GOT3 (cell line): Measurements from ENCODE around the gene ITGB1.
"Not testable (repeated sequence)": the region's sequence is repeated elsewhere in the genome, so short reads cannot be mapped to it uniquely, and the experiment has no call there.

Experiments used
- DNase-seq: peaks from one replicate; lab custom pipeline; 2025; ENCODE audit warnings: mixed read lengths; lab: John Stamatoyannopoulos, UW

ITGB1 gene

DNA sequence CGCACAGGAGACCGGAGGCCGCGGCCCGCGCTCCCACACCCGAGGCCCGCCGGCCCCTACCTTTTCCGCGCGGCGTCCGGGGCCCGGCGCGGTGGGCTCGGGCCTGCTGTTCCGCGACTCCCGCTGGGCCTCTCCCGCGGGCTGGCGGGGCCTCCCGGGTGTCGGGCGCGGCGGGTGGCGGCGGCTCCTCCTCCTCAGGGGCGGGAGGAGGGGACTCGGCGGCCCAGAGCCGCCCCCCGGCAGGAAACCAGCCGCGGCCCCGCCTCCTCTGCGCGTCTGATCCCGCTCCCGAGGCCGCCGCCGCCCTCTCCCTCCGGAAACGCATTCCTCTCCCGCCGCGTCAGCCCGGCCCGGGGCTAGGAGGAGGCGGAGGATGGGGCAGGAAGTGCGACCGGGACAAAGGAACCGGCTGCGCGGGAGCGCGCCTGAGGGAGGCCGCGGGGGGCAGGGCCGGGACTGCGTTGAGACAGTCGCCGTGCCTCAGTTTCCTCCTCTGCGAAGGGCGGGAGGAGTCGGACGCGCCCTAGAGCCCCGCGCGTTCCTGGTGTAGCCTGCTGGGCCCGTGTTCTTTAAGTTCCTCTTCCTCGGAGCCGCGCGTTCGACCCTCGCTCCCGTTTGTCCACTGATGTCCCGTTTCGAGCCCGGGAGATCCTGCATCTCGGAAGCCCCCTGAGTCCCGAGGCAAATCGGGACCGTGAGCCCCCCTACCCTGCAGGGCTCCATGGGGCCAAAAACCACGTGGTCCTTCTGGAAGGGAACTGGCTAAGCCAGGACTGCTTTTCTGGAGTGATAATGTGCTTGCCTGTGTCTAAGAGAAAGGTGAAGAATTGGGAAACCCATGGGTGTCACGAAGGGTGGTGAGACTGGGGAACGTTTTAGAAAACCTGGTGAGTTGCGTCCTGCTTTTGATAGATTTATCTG, at the start of gene ITGB1:
Gene ITGB1 (minus strand): TSS at position 146 of the 921 bp plus-strand sequence. CDS start 22,672 bp downstream, outside the sequence.
- DNase-seq, result peak; percentile 89

DNA sequence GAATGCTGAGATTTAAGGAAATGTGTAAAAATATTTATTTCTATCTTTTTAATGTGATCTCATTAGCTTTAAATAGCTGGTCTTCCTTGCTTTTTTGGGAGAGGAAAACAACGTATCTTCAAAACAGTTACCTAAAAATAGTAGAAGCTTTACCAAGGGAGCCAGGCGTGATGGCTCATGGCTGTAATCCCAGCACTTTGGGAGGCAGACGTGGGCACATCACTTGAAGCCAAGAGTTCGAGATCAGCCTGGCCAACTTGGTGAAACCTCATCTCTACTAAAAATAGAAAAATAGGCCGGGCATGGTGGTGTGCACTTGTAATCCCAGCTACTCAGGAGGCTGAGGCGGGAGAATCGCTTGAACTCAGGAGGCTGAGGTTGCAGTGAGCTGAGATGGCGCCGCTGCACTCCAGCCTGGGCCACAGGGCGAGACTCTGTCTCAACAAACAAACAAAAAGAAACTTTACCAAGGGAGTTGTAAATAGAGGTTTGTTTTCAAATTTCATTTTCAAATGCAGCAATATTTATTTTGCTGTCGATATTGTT, 48.4 kb upstream of the ITGB1 start:
- no peak for DNase-seq

DNA sequence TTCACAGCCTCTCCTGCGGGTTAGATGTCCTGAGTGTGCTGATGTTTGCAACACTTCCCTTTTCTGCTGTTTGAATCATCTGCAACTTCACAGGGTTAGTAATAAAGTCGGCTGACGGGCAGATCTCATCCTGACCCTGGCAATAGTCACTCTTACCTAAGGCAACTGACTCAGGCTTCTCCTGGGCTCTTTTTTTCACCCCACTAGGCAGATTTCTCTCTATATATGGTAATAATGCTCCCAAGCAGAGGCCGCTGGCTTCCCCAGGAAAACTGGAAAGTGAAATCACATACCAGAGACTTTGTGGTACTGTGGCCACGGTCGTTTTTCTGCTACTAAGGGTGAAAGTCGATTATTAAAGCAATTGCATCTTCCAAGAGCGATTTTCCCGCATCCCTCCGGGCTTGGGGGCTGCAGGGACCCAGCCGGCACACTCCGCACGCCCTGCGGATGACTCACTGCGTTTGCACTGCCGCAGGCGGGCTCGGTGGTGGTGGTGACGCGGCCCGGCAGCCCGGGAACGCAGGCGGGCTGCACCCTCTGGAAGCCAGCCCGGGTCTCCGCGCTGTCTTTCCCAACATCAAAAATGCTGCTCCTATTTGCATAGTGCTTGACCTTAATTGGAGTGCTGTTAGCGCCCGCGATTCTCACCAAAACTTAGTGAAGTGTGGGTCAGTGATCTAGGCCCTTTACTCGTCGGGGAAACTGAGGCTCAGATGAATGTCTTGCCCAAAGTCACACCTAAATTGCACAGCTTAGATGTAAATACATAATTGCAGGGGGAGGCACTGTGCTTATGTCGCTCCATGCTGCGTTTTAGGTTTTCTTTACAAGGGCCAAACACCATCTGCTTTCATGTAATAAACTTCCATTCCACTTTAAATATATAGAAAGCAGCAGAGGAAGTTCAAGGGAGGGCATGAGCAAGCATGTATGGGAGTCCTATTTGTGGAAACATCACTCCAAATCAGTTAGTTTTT, 47.6 kb upstream of the ITGB1 start:
- DNase-seq, result peak; percentile 75

DNA sequence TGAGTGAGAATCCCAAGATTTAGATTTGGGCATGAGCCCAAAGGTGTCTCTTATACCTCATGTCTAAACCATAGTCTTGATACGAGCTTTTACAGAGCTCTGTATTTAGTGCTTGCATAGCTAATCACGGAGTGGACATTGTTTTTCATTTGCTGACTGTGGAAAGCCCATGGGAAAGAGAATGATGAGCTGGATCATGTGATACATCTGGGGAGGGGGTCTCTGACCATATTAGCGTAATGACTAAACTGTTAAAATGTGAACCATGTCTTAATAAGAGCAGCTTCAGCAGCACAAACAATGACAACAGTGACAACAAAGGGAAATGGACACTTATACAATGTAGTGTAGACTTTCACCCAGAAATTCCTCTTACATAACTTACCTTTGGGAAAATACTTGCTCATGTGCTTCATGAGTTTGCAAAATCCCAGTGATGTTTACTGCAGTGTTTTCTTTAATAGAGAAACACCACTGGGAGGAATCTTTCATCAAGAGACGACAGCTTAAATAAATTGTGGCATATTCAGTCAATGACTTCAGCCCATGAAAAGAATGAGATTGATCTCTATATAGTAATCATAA, 44.0 kb upstream of the ITGB1 start:
- DNase-seq, result no peak

DNA sequence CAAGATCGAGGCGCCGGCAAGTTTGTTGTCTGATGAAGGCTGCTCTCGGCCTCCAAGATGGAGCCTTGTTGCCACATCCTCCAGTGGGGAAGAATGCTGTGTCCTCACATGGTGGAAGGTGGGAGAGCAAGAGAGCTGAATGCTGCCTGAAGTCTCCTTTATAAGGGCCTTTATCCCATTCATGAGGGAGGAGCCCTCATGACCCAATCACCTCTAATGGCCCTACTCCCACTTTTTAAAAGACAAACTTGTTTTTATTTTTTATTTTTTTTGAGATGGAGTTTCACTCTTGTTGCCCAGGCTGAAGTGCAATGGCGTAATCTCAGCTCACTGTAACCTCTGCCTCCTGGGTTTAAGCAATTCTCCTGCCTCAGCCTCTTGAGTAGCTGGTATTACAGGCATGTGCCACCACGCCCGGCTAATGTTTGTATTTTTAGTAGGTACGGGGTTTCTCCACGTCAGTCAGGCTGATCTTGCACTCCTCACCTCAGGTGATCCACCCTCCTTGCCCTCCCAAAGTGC, 40.1 kb upstream of the ITGB1 start:
- not testable (repeated sequence) for DNase-seq

DNA sequence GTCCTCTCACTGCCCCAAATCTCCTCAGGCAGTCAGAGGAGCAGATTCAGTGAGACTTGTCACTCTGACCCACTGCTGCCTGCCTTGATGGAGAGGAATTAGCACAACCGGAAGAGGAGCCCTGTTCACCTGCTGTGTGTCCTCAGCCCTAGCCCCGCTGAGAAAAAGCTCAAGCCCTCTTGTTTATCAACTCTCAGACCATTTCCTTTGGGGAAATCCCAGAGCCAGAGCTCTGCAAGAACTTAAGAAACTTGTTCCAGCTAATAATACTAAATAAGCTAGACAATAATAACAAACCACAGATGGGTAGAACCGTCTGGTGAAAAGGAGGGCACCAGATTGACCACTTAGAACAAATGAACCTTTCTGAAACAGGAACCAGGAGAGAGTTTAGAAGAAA, 37.7 kb upstream of the ITGB1 start:
- DNase-seq, result no peak

DNA sequence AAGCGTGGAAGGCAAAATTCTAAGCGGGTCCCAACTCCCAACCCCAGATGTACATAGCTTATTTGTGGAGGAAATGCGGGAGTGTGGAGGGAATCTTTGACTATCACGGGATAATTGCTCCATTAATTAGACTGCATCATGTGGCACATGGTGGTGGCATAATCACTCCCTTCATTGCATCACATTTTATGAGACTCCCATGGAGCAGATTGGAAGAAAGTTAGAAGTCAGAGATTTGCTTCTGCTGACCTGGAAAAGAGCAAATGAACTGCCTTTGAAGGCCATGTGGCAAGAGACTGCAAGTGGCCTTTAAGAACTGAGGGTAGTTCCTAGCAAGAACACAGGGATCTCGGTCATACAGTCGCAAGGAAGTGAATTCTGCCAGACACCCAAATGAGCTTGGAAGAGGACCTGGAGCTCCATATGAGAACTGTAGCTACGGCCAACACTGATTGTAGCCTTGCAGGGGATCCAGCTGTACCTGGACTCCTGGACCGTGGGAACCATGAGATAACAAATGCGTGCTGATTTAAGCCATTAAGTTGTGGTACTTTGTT, 37.1 kb upstream of the ITGB1 start:
- no peak for DNase-seq

DNA sequence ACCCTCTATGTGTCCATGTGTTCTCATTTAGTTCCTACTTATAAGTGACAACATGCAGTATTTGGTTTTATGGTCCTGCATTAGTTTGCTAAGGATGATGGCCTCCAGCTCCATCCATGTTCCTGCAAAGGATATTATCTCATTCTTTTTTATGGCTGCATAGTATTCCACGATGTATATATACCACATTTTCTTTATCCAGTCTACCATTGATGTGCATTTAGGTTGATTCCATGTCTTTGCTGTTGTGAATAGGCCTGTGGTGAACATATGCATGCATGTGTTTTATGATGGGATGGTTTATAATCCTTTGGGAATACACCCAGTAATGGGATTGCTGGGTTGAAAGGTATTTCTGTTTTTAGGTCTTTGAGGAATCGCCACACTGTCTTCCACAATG, 36.6 kb upstream of the ITGB1 start:
- DNase-seq, result not testable (repeated sequence)

DNA sequence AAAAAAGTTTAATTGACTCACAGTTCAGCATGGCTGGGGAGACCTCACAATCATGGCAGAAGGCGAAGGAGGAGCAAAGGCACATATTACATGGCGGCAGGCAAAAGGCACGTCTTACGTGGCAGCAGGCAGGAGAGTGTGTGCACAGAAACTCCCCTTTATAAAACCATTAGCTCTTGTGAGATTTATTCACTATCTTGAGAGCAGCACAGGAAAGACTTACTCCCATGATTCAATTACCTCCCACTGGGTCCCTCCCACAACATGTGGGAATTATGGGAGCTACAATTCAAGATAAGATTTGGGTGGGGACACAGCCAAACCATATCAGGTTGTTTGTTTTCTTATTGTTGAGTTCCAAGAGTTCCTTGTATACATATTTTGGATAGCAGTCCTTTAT, 34.3 kb upstream of the ITGB1 start:
- DNase-seq, result not testable (repeated sequence)

DNA sequence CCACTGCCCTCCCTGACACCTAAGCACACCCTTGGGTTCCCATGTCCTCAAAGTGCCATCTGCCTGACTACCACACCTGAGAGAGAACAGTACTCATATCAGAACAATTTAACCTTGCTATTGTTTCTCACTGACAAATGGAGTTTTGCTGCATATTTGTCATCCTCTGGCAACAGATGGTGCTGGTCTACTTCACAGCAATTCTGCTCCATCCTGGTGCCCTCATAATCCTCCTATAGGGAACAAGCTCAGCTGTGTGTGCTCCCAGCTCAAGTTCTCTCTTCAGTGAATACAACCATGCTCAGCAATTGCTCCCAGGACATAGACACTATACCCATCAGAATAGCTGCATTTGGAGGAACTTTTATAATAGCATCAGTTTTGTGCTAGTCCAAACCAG, 32.8 kb upstream of the ITGB1 start:
- DNase-seq, result no peak

DNA sequence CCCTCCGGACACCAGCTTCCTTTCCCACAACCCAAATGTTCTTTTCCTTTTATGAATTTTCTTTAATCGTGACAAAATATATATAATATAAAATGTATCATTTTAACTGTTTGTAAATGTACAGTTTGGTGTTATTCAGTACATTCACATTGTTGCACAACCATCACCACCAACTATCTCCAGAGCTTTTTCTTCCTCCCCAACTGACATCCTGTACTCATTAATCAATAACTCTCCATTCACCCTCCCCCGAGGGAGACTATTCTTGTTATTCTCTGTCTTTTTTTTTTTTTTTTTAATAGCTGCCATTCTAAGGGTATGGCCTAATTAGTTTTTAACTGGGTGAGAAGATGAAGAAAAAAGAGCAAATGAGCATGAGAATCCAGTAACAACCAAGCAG, 30.6 kb upstream of the ITGB1 start:
- DNase-seq, result no peak

DNA sequence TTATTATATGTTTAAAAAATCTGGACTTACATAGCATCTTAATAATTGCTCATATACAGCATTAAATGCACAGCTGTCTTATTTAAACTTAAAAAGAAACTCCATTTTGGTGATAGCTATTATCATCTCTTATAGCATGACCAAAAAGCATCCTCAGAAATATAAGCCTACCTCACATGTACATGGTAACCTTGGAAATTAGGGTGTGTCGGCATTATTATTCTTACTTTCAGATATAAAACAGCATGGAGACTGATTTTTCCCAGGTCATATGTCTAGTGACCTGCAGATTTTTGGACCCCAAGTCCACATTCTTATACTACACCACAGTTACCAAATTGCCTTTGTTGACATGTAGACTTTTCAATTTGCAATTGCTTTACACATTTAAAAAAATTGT, 29.1 kb upstream of the ITGB1 start:
- DNase-seq, result no peak

DNA sequence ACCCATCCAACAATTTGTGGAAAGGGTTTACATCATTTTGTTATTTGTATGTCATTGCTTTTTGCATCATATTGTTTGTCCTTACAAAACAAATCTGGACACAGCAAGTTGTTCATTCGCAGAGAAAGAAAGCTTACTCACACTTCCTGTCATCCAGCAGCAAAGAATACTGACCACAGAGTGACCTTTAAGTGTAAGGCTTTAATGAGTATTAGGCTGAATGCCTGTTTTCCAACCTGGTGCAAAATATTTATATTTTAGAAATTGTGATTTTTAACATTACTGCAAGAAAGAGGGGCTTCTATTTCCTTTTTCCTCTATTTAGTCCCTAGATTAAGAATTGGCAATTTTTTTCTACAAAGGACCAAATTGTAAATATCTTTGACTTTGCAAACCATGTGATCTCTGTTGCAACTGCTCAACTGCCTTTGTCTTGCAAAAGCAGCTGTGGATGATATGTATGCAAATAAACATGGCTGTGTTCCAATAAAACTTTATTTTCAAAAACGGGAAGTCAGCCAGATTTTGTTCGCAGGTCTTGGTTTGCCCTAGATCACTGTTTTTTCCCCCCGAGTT, 27.8 kb upstream of the ITGB1 start:
- DNase-seq, result no peak

DNA sequence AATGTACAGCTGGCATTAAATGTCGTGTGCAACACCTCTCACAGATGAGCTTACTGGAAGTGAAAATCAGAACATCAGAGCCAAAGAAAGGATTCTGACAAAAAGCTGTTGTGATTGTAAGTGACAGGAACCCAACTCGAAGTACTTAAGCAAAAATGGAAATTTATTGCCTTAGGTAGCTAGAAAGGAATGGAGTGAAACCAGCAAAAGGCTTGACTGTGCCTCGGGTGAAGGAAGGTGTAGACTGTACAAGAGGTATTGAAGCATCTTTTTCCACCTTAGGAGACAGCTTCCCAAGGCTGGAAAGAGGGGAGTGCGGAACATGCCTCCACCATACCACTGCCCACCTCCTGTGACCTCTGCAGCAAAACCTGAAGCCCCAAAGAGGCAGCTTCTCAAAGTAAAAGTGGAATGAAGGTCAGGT, 27.3 kb upstream of the ITGB1 start:
- no peak for DNase-seq

DNA sequence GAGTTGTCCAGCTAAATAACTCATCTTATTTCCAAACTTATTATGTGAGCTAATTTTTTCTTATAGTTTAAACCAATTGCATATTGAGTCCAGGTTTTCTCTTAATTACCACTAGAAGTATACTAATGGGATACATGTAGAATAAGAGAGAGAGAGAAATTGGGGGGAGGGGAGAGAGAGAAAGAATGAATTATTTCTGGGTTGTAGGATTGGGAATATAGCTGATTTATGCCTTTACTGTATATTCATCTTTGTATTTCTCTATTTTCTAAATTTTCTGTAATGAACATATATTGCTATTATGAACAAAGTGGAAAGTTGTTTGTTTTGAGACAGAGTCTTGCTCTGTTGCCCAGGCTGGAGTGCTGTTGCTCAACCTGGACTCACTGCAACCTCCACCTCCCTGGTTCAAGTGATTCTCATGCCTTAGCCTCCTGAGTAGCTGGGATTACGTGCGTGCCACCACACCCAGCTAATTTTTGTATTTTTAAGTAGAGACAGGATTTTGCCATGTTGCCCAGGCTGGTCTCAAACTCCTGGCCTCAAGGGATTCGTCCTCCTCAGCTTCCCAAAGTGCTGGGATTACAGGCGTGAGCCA, 26.1 kb upstream of the ITGB1 start:
- DNase-seq, result no peak

DNA sequence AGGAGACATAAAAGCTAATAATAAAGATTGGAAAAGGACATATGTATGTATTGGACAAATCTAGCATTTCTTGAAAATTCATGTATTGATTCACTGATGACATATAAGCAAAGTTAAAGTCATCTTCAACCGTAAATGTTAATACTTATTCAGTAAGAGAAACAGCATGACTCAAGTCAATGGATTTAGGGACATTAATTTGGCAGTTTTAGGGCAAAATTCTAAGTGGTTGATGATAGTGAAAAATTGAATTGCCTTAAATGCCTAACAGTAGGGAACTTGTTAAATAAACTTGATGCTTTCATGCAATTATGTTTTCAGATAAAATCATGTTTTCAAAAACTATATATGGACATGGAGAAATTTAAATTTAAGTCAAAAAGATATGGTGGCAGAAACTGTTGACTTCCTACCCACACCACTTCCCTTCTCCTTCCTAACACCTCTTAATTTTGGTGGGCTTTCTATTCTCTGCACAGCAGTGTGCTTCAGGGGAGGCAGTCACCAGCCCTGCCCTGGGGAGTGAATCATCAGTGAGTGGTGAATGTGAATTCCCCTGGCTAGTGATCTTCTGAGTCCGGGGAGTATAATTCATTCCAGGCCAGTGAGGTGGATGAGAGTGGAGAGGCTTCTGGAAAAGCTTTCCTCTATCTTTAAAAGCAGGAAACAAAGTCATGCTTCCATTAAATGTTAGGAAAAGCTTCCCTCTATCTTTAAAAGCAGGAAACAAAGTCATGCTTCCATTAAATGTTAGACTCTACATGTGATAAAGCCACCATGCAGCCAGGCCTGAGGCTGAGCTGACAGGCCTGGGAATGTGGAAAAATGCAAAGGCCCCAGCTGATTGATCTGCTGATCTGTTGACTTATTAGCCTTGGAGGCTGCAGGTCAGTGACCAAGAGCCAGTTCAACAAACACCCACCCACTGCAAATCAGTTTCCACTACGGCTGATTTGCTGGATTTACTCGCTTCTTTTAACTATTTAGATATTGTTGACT, 25.2 kb upstream of the ITGB1 start:
- no peak for DNase-seq

DNA sequence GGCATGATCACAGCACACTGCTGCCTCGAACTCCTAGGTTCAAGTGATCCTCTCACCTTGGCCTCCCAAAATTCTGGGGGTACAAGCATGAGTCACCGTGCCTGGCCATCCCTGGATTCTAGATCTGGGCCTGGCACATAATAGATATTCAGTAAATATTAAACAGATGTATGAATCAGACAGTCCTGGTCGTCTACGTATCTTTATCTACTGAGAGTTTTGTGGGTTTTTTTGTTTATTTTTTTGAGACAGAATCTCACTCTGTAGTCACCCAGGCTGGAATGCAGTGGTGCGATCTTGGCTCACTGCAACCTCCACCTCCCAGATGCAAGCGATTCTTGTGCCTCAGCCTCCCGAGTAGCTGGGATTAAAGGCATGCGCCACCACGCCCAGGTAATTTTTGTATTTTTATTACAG, 24.3 kb upstream of the ITGB1 start:
- no peak for DNase-seq

DNA sequence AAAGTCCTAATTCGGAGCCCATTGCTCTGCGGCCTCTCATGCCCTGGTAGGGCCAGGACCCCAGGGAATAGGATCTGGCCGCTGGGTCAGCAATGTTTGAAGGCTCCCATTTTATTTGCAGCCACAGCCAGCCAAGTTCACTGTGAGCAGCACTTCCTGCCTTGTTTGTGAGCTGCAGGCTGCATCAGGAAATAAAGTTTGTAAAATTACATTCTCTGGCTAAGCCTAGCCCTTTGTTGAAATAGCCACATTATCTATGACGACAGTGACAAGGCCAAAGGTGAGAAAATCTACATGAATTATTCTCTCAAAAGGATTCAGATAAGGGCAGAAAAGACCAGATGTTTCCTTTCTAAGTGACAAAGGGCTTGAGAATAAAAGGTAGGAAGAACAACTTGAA, 23.7 kb upstream of the ITGB1 start:
- DNase-seq, result no peak
